GM19455 (cell line): ENCODE data around the gene ZNF101.

Source experiments
- ATAC-seq: cut with Tn5 transposase; IDR thresholded peaks from one replicate; pipeline ENCODE4 v1.9.1; 2021; ENCODE audit not compliant: unreplicated experiment

Gene ZNF101

GRCh38 chr19:19704836-19705235 is 36.2 kb downstream of the ZNF101 start:
- ATAC-seq, result no peak

GRCh38 chr19:19710506-19710905 is 41.9 kb downstream of the ZNF101 start:
- no peak for ATAC-seq

- no peak for ATAC-seq
These were observed 42.8 kb downstream of the ZNF101 start for GRCh38 chr19:19711306-19711933.

DNA sequence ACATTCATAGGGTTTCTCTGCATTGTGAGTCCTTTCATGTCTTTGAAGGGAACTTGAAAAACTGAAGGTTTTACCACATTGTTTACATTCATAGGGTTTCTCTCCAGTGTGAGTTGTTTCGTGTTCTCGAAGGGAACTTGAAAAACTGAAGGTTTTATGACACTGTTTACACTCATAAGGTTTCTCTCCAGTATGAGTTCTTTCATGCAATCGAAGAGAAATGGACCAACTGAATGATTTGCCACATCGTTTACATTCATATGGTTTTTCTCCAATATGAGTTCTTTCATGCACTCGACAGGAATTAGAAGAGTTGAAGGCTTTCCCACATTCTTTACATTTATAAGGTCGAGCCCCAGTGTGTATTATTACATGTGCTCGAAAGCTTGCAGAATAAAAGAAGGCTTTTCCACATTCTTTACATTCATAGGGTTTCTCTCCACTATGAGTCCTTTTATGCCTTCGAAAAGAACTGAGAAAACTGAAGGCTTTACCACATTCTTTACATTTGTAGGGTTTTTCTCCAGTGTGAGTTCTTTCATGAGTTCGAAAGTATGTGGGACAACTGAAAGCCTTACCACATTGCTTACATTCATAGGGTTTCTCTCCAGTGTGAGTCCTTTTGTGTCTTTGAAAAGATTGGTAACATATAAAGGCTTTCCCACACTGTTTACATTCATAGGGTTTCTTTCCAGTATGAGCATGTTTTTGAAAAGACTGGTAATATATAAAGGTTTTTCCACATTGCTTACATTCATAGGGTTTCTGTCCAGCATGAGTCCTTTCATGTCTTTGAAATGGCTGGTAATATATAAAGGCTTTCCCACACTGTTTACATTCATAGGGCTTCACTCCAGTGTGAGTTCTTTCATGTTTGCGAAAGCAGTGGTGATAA is 43.5 kb downstream of the ZNF101 start:
- no peak for ATAC-seq

DNA sequence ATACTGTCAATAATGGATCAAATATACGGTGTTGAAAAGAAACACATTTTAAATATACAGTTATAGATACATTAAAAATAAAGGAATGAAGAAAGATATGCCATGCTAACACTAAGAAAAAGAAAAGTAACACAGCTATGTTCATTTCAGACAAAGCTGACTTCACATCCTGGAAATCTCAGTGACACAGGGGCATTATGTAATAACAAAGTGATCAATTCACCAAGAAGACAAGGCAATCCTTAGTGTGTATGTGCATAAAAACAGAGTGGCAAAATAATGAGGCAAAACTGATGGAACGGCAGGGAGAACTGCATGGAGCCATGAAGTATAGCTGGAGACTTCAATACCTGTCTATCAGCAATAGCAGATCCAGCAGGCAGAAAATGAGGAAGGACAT is 51.2 kb downstream of the ZNF101 start:
- ATAC-seq, result no peak

DNA sequence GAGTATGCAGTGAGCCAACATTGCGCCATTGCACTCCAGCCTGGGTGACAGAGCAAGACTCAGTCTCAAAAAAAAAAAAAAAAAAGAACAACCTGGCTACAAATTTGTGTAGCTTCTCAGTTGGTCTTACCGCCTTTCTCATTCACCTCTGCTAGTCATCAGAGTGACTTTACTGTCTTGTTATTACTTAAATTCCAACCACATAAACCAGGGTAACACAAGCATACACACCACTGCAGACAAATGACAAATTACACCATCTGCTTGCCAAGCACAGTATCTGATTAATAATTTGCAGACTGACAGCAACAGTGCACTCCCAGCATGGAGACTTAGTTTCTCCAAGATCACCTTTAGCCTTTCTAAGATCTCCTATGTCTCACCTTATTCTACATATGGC is 53.3 kb downstream of the ZNF101 start:
- no peak for ATAC-seq

- peak; percentile 96 for ATAC-seq
These were observed 64.2 kb downstream of the ZNF101 start, which contains the start of gene ZNF14 for GRCh38 chr19:19732579-19733501. Gene ZNF14 (minus strand): TSS chr19:19733112. CDS start chr19:19732958, 154 bp downstream.
